Peyer's patch (tissue), 4 donors: ENCODE results near the gene ATP9B. TPM values are rescaled to one million over a fixed set of nuclear protein-coding genes. Genes with fewer than 3 reads are reported as not detected.

Source experiments
- DNase-seq, 3 donors: peaks; one replicate each; pipeline ENCODE4 v3.0.0-alpha.2; 2017 to 2019
- H3K27ac ChIP-seq, 4 donors: fragments of 200-600 bp; sonication (generic); one replicate each; pipeline ENCODE4 v1.5.1; 2016 to 2019
- H3K27me3 ChIP-seq, 2 donors: fragments of 200-600 bp; sonication (generic); one replicate each; pipeline ENCODE4 v1.5.1; 2019
- H3K36me3 ChIP-seq, 3 donors: fragments of 200-600 bp; sonication (generic); one replicate each; pipeline ENCODE4 v1.5.1; 2016 to 2019
- H3K4me1 ChIP-seq, 4 donors: fragments of 200-600 bp; sonication (generic); one replicate each; pipeline ENCODE4 v1.5.1; 2016 to 2019
- H3K4me3 ChIP-seq, 4 donors: fragments of 200-600 bp; sonication (generic); 1 replicate in 3 of 4; 2 replicates in 1 of 4; pipeline ENCODE4 v1.5.1; 2016 to 2019; ENCODE audit warnings: mild to moderate bottlenecking in 1 of 4
- H3K9me3 ChIP-seq, 4 donors: fragments of 200-600 bp; sonication (generic); one replicate each; pipeline ENCODE4 v1.5.1; 2016 to 2019; ENCODE audit warnings: mild to moderate bottlenecking in 1 of 4
- CTCF ChIP-seq, 6 experiments: fragments of 450-650 bp in 4 of 6; fragments of 200-600 bp in 2 of 6; sonication (generic) in 1 of 6; IDR thresholded peaks; one replicate each; pipeline ENCODE4 v1.5.1; 2017 to 2019; ENCODE audit warnings: antibody characterized with exemption in 6 of 6, mild to moderate bottlenecking in 3 of 6, moderate library complexity in 1 of 6
- POLR2A ChIP-seq, 2 donors: fragments of 450-650 bp; IDR thresholded peaks; one replicate each; pipeline ENCODE4 v1.5.1; 2017; ENCODE audit warnings: antibody characterized with exemption in 2 of 2, mild to moderate bottlenecking in 2 of 2, moderate library complexity in 2 of 2
- total RNA-seq, 4 donors: library from RNA; depleted of rRNA; stranded (reverse); fragments of >200 nt; gene quantifications; one replicate each; pipeline ENCODE4 v1.1.0, GENCODE V29; 2016

Gene ATP9B
- total RNA-seq, 4 donors from 2014 or later, result 37.5 to 107 (median 61.9) TPM

GRCh38 chr18:79386547-79386946 lies 317.4 kb downstream of the ATP9B start:
- H3K9me3 ChIP-seq, result no peaks in the 10 kb centered on the region
- H3K4me1 ChIP-seq, result no peaks in the 10 kb centered on the region
- no peaks in the 10 kb centered on the region for H3K36me3 ChIP-seq
- TF ChIP-seq CTCF (IDR thresholded peaks at IDR 0.05), result no peak
- TF ChIP-seq POLR2A (IDR thresholded peaks at IDR 0.05), result no peak
- DNase-seq, result peak in 2 of 3 donors; percentile 33 to 43
- no peak overlapping the region for H3K4me3 ChIP-seq
- no peak overlapping the region for H3K27ac ChIP-seq
- H3K27me3 ChIP-seq, result no peaks in the 10 kb centered on the region

GRCh38 chr18:79387214-79387613 lies 318.0 kb downstream of the ATP9B start:
- Histone ChIP-seq H3K9me3 (no peaks in the 10 kb centered on the region), H3K27me3 (no peaks in the 10 kb centered on the region), H3K4me1 (no peaks in the 10 kb centered on the region), H3K27ac (no peak overlapping the region), H3K4me3 (no peak overlapping the region), H3K36me3 (no peaks in the 10 kb centered on the region)
- DNase-seq, result no peak
- TF ChIP-seq CTCF (IDR thresholded peaks at IDR 0.05), result no peak
- TF ChIP-seq POLR2A (IDR thresholded peaks at IDR 0.05), result no peak

- no peaks in the 10 kb centered on the region for H3K4me1 ChIP-seq
- no peak for TF ChIP-seq CTCF (IDR thresholded peaks at IDR 0.05)
- no peak for TF ChIP-seq POLR2A (IDR thresholded peaks at IDR 0.05)
- H3K27me3 ChIP-seq, result no peaks in the 10 kb centered on the region
- H3K4me3 ChIP-seq, result no peak overlapping the region
- DNase-seq, result peak in 1 of 3 donors; percentile 38
- no peak overlapping the region for H3K27ac ChIP-seq
- no peaks in the 10 kb centered on the region for H3K36me3 ChIP-seq
- H3K9me3 ChIP-seq, result no peaks in the 10 kb centered on the region
Measured at GRCh38 chr18:79387615-79388014, 318.4 kb downstream of the ATP9B start.

GRCh38 chr18:79388043-79388442 lies 318.8 kb downstream of the ATP9B start:
- H3K27ac ChIP-seq, result no peak overlapping the region
- H3K4me3 ChIP-seq, result no peak overlapping the region
- H3K36me3 ChIP-seq, result no peaks in the 10 kb centered on the region
- TF ChIP-seq POLR2A (IDR thresholded peaks at IDR 0.05), result no peak
- no peak for TF ChIP-seq CTCF (IDR thresholded peaks at IDR 0.05)
- H3K4me1 ChIP-seq, result peaks cover under 1 to 3% (median 2%) of the 10 kb centered on the region in 4 donors
- H3K9me3 ChIP-seq, result no peaks in the 10 kb centered on the region
- no peaks in the 10 kb centered on the region for H3K27me3 ChIP-seq
- DNase-seq, result peak in 1 of 3 donors; percentile 41

- Histone ChIP-seq H3K27me3 (peaks cover 0 to 5% of the 10 kb centered on the region in 2 donors), H3K27ac (no peak overlapping the region), H3K4me3 (no peak overlapping the region), H3K36me3 (no peaks in the 10 kb centered on the region), H3K4me1 (peaks cover 4 to 17% (median 10%) of the 10 kb centered on the region in 4 donors), H3K9me3 (no peaks in the 10 kb centered on the region)
- TF ChIP-seq CTCF (IDR thresholded peaks at IDR 0.05), result no peak
- TF ChIP-seq POLR2A (IDR thresholded peaks at IDR 0.05), result no peak
- DNase-seq, result no peak
Measured at GRCh38 chr18:79389689-79390088, 320.5 kb downstream of the ATP9B start.

GRCh38 chr18:79392226-79392625 lies 323.0 kb downstream of the ATP9B start:
- no peaks in the 10 kb centered on the region for H3K36me3 ChIP-seq
- TF ChIP-seq POLR2A (IDR thresholded peaks at IDR 0.05) (no peak), CTCF (IDR thresholded peaks at IDR 0.05) (no peak)
- H3K4me1 ChIP-seq, result peaks cover 4 to 31% (median 16%) of the 10 kb centered on the region in 4 donors
- H3K27ac ChIP-seq, result peak overlapping the region in 1 of 4 donors; percentile 13
- no peak overlapping the region for H3K4me3 ChIP-seq
- H3K27me3 ChIP-seq, result peaks cover 0 to 11% of the 10 kb centered on the region in 2 donors
- H3K9me3 ChIP-seq, result no peaks in the 10 kb centered on the region
- peak in 1 of 3 donors; percentile 43 for DNase-seq
